Cardiac muscle cell (in vitro differentiated cells and primary cell): Measurements from ENCODE around the gene LMNA. TPM values are rescaled to one million over a fixed set of nuclear protein-coding genes. Genes with fewer than 3 reads are reported as not detected.

Experiments used
- DNase-seq, 2 donors: peaks; one replicate each; pipeline versions ENCODE4 v3.0.0 to v3.0.0-alpha.2; 2010 to 2017; ENCODE audit warnings: low read depth in 1 of 2, low spot score in 1 of 2
- H3K27ac ChIP-seq: fragments of 200-600 bp; sonication (generic); 2 replicates; pipeline ENCODE4 v1.5.1; 2016
- H3K27me3 ChIP-seq: fragments of 200-600 bp; sonication (generic); 2 replicates; pipeline ENCODE4 v1.6.0; 2016; ENCODE audit warnings: control low read depth
- H3K36me3 ChIP-seq: fragments of 200-600 bp; sonication (generic); 2 replicates; pipeline ENCODE4 v1.5.1; 2016; ENCODE audit warnings: control low read depth
- H3K4me1 ChIP-seq: fragments of 200-600 bp; sonication (generic); 2 replicates; pipeline ENCODE4 v1.8.1; 2017; ENCODE audit warnings: low read depth, mild to moderate bottlenecking, mixed run types
- H3K4me3 ChIP-seq: fragments of 200-600 bp; sonication (generic); 2 replicates; pipeline ENCODE4 v1.5.1; 2016; ENCODE audit warnings: mild to moderate bottlenecking
- H3K9me3 ChIP-seq: fragments of 200-600 bp; sonication (generic); 2 replicates; pipeline ENCODE4 v1.5.1; 2017; ENCODE audit warnings: low read depth, mild to moderate bottlenecking, control low read depth
- polyA plus RNA-seq: library from polyadenylated mRNA; unstranded; fragments of >200 nt; fragmentation: Nextera tagmentation; extraction: Ambion mirVana; gene quantifications from 2 replicates; pipeline ENCODE4 v1.2.1, GENCODE V29; 2016
- total RNA-seq: library from RNA; depleted of rRNA; stranded (reverse); fragments of >200 nt; gene quantifications from 2 replicates; pipeline ENCODE4 v1.2.3, GENCODE V29; 2016
- TF ChIP-seq, protein P1 (sequence below): IDR thresholded peaks from 2 replicates; pipeline ENCODE4 v1.5.1; 2012; ENCODE audit warnings: low read depth, mild to moderate bottlenecking, low read length

LMNA gene
- total and polyA plus RNA-seq, 2 experiments from 2014 or later: 128 to 149 TPM

- no peaks in the 10 kb centered on the region for H3K36me3 ChIP-seq
- TF ChIP-seq, protein P1, sequence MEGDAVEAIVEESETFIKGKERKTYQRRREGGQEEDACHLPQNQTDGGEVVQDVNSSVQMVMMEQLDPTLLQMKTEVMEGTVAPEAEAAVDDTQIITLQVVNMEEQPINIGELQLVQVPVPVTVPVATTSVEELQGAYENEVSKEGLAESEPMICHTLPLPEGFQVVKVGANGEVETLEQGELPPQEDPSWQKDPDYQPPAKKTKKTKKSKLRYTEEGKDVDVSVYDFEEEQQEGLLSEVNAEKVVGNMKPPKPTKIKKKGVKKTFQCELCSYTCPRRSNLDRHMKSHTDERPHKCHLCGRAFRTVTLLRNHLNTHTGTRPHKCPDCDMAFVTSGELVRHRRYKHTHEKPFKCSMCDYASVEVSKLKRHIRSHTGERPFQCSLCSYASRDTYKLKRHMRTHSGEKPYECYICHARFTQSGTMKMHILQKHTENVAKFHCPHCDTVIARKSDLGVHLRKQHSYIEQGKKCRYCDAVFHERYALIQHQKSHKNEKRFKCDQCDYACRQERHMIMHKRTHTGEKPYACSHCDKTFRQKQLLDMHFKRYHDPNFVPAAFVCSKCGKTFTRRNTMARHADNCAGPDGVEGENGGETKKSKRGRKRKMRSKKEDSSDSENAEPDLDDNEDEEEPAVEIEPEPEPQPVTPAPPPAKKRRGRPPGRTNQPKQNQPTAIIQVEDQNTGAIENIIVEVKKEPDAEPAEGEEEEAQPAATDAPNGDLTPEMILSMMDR: no peak
- peak in 1 of 2 donors; percentile 54 for DNase-seq
- no peaks in the 10 kb centered on the region for H3K27me3 ChIP-seq
- no peak overlapping the region for H3K4me3 ChIP-seq
- H3K27ac ChIP-seq: peak overlapping the region; percentile 98
- peaks cover 45% of the 10 kb centered on the region for H3K4me1 ChIP-seq
- H3K9me3 ChIP-seq: no peaks in the 10 kb centered on the region
Observed at GRCh38 chr1:156103521-156103947, 11.0 kb upstream of the LMNA start.

DNA sequence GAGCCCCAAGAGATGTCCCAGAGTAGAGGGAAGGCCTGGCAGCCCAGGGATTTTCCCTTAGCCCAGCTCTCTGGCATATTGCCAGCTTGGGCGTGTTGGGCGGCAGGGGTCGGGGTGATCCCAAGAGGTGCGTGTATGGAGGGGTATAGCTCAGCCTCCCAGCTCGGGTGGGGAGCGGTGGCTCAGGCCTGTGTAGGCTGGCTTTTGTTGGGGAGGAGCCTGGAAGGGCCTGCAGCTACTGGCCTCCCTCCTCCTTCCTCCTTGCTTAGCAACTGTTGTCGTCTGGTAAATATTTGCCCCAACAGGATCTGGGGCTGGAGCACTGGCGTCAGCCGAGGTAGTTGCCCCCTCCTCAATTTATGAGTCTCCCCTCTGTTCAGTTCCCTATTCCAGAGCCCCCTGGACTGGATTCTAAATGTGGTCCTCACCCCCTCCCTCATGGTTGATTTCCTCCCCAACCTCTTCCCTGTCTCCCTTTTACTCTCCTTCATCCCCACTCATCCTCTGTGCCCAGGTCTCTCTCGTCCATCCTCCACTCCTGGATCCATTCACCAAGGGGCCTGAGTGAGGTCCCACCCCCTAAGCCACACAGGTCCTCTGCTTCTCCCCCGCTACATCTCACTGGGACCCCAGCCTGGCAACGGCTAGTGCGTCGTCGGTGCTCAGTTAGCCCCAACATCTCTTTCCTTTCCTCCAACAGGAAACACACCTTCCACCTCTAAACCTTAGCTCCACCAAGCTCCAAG lies 10.3 kb upstream of the LMNA start:
- TF ChIP-seq, protein P1: no peak
- Histone ChIP-seq H3K36me3 (no peaks in the 10 kb centered on the region), H3K4me1 (peaks cover 45% of the 10 kb centered on the region), H3K27me3 (no peaks in the 10 kb centered on the region), H3K27ac (peak overlapping the region; percentile 98), H3K4me3 (no peak overlapping the region), H3K9me3 (no peaks in the 10 kb centered on the region)
- DNase-seq: peak; percentile 44 to 92

- no peaks in the 10 kb centered on the region for H3K9me3 ChIP-seq
- DNase-seq: peak in 1 of 2 donors; percentile 75
- H3K4me1 ChIP-seq: peaks cover 45% of the 10 kb centered on the region
- no peaks in the 10 kb centered on the region for H3K27me3 ChIP-seq
- no peak overlapping the region for H3K4me3 ChIP-seq
- H3K36me3 ChIP-seq: no peaks in the 10 kb centered on the region
- TF ChIP-seq, protein P1: no peak
- H3K27ac ChIP-seq: peak overlapping the region; percentile 98
Observed at GRCh38 chr1:156104861-156105832, 9.4 kb upstream of the LMNA start.

DNA sequence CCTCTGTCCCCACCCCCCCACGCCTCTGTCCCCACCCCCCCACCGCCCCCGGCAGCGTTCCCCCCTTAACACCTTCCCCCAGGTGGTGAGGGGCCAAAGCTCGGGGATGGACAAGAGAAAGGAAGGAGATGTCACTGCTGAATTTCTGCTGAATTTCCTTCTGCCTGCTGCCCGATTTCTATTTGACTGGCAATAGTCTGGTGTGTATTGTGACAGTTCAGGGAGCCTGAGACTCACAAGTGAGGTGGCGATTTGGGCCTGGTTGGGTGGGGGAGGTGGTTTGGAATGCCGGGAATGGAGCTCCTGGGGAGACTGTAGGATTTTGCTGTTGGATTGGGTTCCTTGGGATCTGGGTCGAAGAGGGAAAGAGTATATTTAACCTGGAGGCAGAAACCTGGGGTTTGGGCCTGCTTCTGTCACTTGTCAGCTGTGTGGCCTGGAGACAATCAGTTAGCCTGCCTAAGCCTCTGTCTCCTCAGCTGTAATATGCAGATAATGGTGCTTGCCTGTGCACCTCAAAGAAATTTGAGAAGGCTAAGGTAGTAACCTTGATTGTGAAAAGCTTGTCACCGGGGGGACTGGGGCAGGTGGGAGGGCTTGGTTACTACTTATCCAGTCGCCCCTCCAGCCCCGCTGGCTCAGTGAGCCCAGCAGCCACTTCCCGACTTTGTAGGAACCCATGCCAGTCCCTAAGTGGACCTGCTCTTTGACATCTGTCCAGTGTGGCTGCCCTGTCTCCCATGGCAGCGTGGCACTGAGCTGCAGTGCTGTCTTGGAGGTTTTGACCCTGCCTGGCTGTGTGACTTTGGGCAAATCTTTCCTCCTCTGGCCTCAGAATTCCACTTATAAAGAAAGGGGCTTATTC lies 7.7 kb upstream of the LMNA start:
- TF ChIP-seq, protein P1: no peak
- Histone ChIP-seq H3K4me3 (peak overlapping the region; percentile 9), H3K27me3 (no peaks in the 10 kb centered on the region), H3K36me3 (no peaks in the 10 kb centered on the region), H3K9me3 (no peaks in the 10 kb centered on the region), H3K27ac (peak overlapping the region; percentile 98), H3K4me1 (peaks cover 45% of the 10 kb centered on the region)
- peak; percentile 54 to 59 for DNase-seq

- Histone ChIP-seq H3K9me3 (no peaks in the 10 kb centered on the region), H3K27ac (peak overlapping the region; percentile 98), H3K27me3 (no peaks in the 10 kb centered on the region), H3K4me1 (peaks cover 45% of the 10 kb centered on the region), H3K36me3 (no peaks in the 10 kb centered on the region), H3K4me3 (no peak overlapping the region)
- TF ChIP-seq, protein P1: no peak
- no peak for DNase-seq
Observed at GRCh38 chr1:156108057-156108456, 6.5 kb upstream of the LMNA start.
